Measurements from ENCODE around the gene CFAP210. TPM values are rescaled to one million over a fixed set of nuclear protein-coding genes. Genes with fewer than 3 reads are reported as not detected.

CFAP210 gene
- total and polyA plus RNA-seq, 9 of the 15 experiments (the other 6 are each of a cell fraction or from before 2014, with no cell fraction given): 0.75 to 3.6 (median 1.3) TPM

- TF ChIP-seq, protein P1, sequence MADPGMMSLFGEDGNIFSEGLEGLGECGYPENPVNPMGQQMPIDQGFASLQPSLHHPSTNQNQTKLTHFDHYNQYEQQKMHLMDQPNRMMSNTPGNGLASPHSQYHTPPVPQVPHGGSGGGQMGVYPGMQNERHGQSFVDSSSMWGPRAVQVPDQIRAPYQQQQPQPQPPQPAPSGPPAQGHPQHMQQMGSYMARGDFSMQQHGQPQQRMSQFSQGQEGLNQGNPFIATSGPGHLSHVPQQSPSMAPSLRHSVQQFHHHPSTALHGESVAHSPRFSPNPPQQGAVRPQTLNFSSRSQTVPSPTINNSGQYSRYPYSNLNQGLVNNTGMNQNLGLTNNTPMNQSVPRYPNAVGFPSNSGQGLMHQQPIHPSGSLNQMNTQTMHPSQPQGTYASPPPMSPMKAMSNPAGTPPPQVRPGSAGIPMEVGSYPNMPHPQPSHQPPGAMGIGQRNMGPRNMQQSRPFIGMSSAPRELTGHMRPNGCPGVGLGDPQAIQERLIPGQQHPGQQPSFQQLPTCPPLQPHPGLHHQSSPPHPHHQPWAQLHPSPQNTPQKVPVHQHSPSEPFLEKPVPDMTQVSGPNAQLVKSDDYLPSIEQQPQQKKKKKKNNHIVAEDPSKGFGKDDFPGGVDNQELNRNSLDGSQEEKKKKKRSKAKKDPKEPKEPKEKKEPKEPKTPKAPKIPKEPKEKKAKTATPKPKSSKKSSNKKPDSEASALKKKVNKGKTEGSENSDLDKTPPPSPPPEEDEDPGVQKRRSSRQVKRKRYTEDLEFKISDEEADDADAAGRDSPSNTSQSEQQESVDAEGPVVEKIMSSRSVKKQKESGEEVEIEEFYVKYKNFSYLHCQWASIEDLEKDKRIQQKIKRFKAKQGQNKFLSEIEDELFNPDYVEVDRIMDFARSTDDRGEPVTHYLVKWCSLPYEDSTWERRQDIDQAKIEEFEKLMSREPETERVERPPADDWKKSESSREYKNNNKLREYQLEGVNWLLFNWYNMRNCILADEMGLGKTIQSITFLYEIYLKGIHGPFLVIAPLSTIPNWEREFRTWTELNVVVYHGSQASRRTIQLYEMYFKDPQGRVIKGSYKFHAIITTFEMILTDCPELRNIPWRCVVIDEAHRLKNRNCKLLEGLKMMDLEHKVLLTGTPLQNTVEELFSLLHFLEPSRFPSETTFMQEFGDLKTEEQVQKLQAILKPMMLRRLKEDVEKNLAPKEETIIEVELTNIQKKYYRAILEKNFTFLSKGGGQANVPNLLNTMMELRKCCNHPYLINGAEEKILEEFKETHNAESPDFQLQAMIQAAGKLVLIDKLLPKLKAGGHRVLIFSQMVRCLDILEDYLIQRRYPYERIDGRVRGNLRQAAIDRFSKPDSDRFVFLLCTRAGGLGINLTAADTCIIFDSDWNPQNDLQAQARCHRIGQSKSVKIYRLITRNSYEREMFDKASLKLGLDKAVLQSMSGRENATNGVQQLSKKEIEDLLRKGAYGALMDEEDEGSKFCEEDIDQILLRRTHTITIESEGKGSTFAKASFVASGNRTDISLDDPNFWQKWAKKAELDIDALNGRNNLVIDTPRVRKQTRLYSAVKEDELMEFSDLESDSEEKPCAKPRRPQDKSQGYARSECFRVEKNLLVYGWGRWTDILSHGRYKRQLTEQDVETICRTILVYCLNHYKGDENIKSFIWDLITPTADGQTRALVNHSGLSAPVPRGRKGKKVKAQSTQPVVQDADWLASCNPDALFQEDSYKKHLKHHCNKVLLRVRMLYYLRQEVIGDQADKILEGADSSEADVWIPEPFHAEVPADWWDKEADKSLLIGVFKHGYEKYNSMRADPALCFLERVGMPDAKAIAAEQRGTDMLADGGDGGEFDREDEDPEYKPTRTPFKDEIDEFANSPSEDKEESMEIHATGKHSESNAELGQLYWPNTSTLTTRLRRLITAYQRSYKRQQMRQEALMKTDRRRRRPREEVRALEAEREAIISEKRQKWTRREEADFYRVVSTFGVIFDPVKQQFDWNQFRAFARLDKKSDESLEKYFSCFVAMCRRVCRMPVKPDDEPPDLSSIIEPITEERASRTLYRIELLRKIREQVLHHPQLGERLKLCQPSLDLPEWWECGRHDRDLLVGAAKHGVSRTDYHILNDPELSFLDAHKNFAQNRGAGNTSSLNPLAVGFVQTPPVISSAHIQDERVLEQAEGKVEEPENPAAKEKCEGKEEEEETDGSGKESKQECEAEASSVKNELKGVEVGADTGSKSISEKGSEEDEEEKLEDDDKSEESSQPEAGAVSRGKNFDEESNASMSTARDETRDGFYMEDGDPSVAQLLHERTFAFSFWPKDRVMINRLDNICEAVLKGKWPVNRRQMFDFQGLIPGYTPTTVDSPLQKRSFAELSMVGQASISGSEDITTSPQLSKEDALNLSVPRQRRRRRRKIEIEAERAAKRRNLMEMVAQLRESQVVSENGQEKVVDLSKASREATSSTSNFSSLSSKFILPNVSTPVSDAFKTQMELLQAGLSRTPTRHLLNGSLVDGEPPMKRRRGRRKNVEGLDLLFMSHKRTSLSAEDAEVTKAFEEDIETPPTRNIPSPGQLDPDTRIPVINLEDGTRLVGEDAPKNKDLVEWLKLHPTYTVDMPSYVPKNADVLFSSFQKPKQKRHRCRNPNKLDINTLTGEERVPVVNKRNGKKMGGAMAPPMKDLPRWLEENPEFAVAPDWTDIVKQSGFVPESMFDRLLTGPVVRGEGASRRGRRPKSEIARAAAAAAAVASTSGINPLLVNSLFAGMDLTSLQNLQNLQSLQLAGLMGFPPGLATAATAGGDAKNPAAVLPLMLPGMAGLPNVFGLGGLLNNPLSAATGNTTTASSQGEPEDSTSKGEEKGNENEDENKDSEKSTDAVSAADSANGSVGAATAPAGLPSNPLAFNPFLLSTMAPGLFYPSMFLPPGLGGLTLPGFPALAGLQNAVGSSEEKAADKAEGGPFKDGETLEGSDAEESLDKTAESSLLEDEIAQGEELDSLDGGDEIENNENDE (IDR thresholded peaks at IDR 0.05; ENCODE audit: low read depth, low read length): no peak
- TF ChIP-seq RHOXF2B (CRISPR knock-in tag; conservative IDR thresholded peaks at IDR 0.05) (no peak), HCFC1 (IDR thresholded peaks at IDR 0.05; ENCODE audit: low read depth, low read length) (no peak), ADNP (tag; IDR thresholded peaks at IDR 0.05) (no peak), ARNT (IDR thresholded peaks at IDR 0.05) (no peak), MEF2D (tag; conservative IDR thresholded peaks at IDR 0.05; ENCODE audit: low read depth) (no peak), ZNF589 (CRISPR knock-in tag; IDR thresholded peaks at IDR 0.05; ENCODE audit: low read depth) (no peak), POLR2AphosphoS5 (IDR thresholded peaks at IDR 0.05; ENCODE audit: control insufficient read depth, insufficient read depth, low read depth, low read length) (peak; percentile 25; the same call in 1 of the 2 replicates), RBM22 (IDR thresholded peaks at IDR 0.05; ENCODE audit: low read depth, low read length, poor library complexity, severe bottlenecking) (peak; percentile 36), HDAC6 (IDR thresholded peaks at IDR 0.05; ENCODE audit: low read depth, low read length) (no peak), TAF15 (IDR thresholded peaks at IDR 0.05; ENCODE audit: low read depth, low read length) (no peak), SAP30 (IDR thresholded peaks at IDR 0.05; ENCODE audit: borderline replicate concordance, insufficient read depth, low read depth, low read length, poor library complexity, severe bottlenecking) (no peak), MAFG (tag; conservative IDR thresholded peaks at IDR 0.05) (peak; percentile 31; the same call in 1 of the 2 replicates), TARDBP (IDR thresholded peaks at IDR 0.05) (no peak), ZNF766 (CRISPR knock-in tag; conservative IDR thresholded peaks at IDR 0.05) (no peak)
- TF ChIP-seq, protein P2, sequence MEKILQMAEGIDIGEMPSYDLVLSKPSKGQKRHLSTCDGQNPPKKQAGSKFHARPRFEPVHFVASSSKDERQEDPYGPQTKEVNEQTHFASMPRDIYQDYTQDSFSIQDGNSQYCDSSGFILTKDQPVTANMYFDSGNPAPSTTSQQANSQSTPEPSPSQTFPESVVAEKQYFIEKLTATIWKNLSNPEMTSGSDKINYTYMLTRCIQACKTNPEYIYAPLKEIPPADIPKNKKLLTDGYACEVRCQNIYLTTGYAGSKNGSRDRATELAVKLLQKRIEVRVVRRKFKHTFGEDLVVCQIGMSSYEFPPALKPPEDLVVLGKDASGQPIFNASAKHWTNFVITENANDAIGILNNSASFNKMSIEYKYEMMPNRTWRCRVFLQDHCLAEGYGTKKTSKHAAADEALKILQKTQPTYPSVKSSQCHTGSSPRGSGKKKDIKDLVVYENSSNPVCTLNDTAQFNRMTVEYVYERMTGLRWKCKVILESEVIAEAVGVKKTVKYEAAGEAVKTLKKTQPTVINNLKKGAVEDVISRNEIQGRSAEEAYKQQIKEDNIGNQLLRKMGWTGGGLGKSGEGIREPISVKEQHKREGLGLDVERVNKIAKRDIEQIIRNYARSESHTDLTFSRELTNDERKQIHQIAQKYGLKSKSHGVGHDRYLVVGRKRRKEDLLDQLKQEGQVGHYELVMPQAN (IDR thresholded peaks at IDR 0.05; ENCODE audit: borderline replicate concordance): no peak
These were observed 56.6 kb downstream of the CFAP210 start (continued) for GRCh38 chr2:169637620-169638019.
